ENCODE measurements around the gene PGA5.

PGA5 gene

GRCh38 chr11:61294717-61295595 is 54.0 kb downstream of the PGA5 start, which contains the start of gene VWCE:
Gene VWCE, minus strand, starts transcription at chr11:61295316. Its CDS starts 279 bp downstream, at chr11:61295037.
- DNase-seq (ENCODE audit: low spot score), result peak; percentile 81

GRCh38 chr11:61295596-61295926 is 54.6 kb downstream of the PGA5 start:
- no peak for DNase-seq (ENCODE audit: low spot score)

DNA sequence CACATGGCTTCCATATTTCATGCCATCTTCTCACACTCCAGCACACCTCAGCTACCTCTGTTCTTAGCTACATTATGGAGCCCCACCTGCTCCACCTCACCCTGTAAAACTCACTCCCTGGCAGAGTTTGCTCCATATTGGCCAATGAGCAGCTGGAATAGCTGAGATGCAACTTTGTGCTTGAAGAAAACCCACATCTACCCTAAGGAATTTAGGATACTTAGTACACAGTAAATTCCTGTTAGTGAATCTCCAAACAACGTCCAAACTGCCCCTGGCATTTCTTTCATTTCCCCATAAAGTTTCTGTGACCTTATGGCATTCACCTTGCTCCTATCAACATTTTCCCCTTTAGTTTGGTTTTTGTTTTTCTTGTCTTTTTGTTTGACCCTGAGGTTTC is 56.4 kb downstream of the PGA5 start:
- DNase-seq (ENCODE audit: low spot score), result peak; percentile 48

- DNase-seq (ENCODE audit: low spot score), result peak; percentile 85
Observed at GRCh38 chr11:61297746-61298145, 56.8 kb downstream of the PGA5 start.

- no peak for DNase-seq (ENCODE audit: low spot score)
Observed at GRCh38 chr11:61298663-61299244, 57.8 kb downstream of the PGA5 start.
